Spinal cord (tissue), 4 donors: ENCODE measurements around the gene FARP1. TPM values are rescaled to one million over a fixed set of nuclear protein-coding genes. Genes with fewer than 3 reads are reported as not detected.

Source experiments
- polyA plus RNA-seq, 2 donors: library from polyadenylated mRNA; unstranded; fragments of 120-200 nt; gene quantifications; one replicate each; pipeline ENCODE4 v1.2.1, GENCODE V29; 2013; ENCODE audit not compliant: insufficient read length in 2 of 2
- small RNA-seq: library from RNA; depleted of rRNA; stranded (forward); fragments of <200 nt; gene quantifications from one replicate; pipeline ENCODE3, GENCODE V24; 2014; ENCODE audit warnings: low replicate concordance
- total RNA-seq, 2 donors: library from RNA; depleted of rRNA in 1 of 2; stranded (reverse); fragments of 120-200 nt in 1 of 2; fragments of >200 nt in 1 of 2; gene quantifications; one replicate each; pipeline versions ENCODE4 v1.2.3 to v1.2.4, GENCODE V29; 2013 to 2014

Gene FARP1
- total and polyA plus RNA-seq, 4 donors = 44.0 to 134 (median 90.5) TPM

Small RNAs within 50 kb of the gene (small RNA-seq; reads per million reads assigned to genes)
- not detected for gene MIR3170

Other genes starting within 250 kb of the FARP1 start
- gene IPO5, start 189.4 kb upstream of the FARP1 start, total RNA-seq = 100 to 1,000 TPM in 1 of 2 donors, 10 to 100 TPM in 1; 92.0 to 158 TPM
- gene IPO5, start 189.4 kb upstream of the FARP1 start, polyA plus RNA-seq = 100 to 1,000 TPM in 1 of 2 donors, 10 to 100 TPM in 1; 97.9 to 111 TPM
- not detected for gene RNF113B, start 34.2 kb downstream of the FARP1 start, total RNA-seq
- under 1 TPM in 1 of 2 donors, not detected in 1; 0.20 TPM for gene RNF113B, start 34.2 kb downstream of the FARP1 start, polyA plus RNA-seq